Psoas muscle (tissue), 8 donors: Measurements from ENCODE around the gene SELENOO. TPM values are rescaled to one million over a fixed set of nuclear protein-coding genes. Genes with fewer than 3 reads are reported as not detected.

ENCODE experiments used
- ATAC-seq, 4 donors: fragments of 200-7000 bp; cut with Tn5 transposase; one replicate each; pipeline ENCODE4 v1.9.1; 2020; ENCODE audit warnings: moderate library complexity in 3 of 4, mild to moderate bottlenecking in 2 of 4
- DNase-seq, 2 donors: peaks; one replicate each; pipeline ENCODE4 v3.0.0-alpha.2; 2020
- H3K27ac ChIP-seq: fragments of 200-600 bp; one replicate; pipeline ENCODE4 v1.8.0; 2022
- H3K27me3 ChIP-seq, 3 donors: fragments of 200-600 bp in 1 of 3; one replicate each; pipeline versions ENCODE4 v1.6.1 to v1.8.0; 2013 to 2022; ENCODE audit warnings: low read length in 2 of 3, mild to moderate bottlenecking in 2 of 3, moderate library complexity in 1 of 3; ENCODE audit not compliant: insufficient read depth in 3 of 3
- H3K36me3 ChIP-seq, 2 donors: fragments of 200-600 bp in 1 of 2; one replicate each; pipeline versions ENCODE4 v1.6.1 to v1.8.0; 2013 to 2022; ENCODE audit warnings: low read depth in 1 of 2, mild to moderate bottlenecking in 1 of 2, moderate library complexity in 1 of 2; ENCODE audit not compliant: insufficient read depth in 1 of 2
- H3K4me1 ChIP-seq: fragments of 200-600 bp; one replicate; pipeline ENCODE4 v1.8.0; 2022
- H3K4me3 ChIP-seq: fragments of 200-600 bp; one replicate; pipeline ENCODE4 v1.8.0; 2022; ENCODE audit warnings: mild to moderate bottlenecking
- H3K9me3 ChIP-seq: fragments of 200-600 bp; one replicate; pipeline ENCODE4 v1.8.0; 2022
- WGBS, 3 donors: extraction: QIAGEN DNeasy Blood & Tissue Kit; methylation state at CpG; one replicate each; pipeline versions ENCODE4 v1.1.6 to v1.1.7; 2013; 5-methylcytosine and 5-hydroxymethylcytosine counted together
- intact Hi-C, 2 donors: fragments of 100-400 bp; cut with DNase I; formaldehyde crosslinking; loops; one replicate each; pipeline versions ENCODE4 v1.11.0 to v1.14.2; 2022
- polyA plus RNA-seq, 3 donors: library from polyadenylated mRNA; stranded (reverse); fragments of 200-250 nt; gene quantifications; one replicate each; pipeline ENCODE4 v1.2.3, GENCODE V29; 2013
- total RNA-seq, 4 donors: library from RNA; stranded (reverse); fragmentation: NEBNext Ultra II Directional in 2 of 4; extraction: Animal tissue kit (Norgen Biotek cat#: 25700) in 2 of 4; gene quantifications; one replicate each; pipeline versions ENCODE4 v1.2.1 to v1.2.4, GENCODE V29; 2021 to 2023
- TF ChIP-seq, protein P1 (sequence below): fragments of 200-600 bp; IDR thresholded peaks from one replicate; pipeline ENCODE4 v1.8.0; 2022; ENCODE audit warnings: antibody characterized with exemption
- donor health status: healthy with polysubstance abuse.
- donor health status: DM: no; HTN: no; CAD: no; lungs with moderate emphysema.
- donor health status: Bipolar disorder and iron deficiency.
- donor health status: healthy.
- donor health status: DM: yes; HTN: yes; CAD: no.
- donor health status: DM: no; HTN: no; CAD: no.
- donor health status: DM: no; HTN: no; CAD: no.
- donor health status: DM: yes; HTN: yes; CAD: no.

The SELENOO gene
- total and polyA plus RNA-seq, 7 donors: 10.0 to 26.6 (median 20.0) TPM

DNA sequence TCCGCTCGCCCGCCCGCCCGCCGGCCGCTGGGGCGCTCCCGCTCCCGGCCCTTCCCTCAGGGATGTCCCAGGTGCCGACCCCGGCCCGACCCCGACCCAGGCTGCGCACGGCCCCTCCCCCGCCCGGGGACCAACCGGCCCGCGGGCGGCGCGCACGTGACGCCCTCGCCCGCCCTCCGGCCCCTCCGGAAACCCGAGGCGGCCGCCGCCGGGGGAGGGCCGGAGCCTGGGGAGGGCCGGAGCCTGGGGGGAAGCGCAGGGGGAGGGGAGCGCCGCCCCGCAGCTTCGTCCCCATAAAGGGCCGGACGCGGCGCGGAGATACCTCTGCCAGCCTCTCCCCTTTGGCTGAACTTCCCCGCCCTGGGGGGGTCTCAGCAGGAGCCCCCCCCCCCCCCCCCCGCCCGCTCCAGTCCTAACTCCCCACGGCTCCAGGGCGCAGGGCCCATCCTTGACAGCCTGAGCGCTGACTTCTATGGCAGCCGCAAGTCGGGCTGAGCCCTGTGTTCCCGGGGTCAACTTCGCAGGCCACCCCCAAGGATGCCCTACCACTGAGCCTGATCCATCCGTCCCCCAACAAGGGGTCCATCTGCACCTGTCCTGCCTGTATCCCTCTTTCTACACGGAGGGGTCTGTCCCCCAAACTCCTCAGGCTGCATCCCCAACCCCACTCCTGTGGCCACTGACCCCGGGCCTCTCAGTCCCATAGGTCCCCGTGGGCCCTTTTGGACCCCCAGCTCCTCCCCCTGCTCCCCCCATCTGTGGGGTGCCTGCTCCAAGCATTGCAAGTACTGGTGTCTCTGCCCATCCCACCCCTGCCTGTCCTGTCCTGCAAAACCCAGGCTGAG is 61.0 kb downstream of the SELENOO start, which contains the start of gene MAPK12:
Gene MAPK12 (minus strand): TSS at position 69 of the 845 bp plus-strand sequence. CDS start 174 bp downstream, outside the sequence.
- DNase-seq: peak; percentile 69 to 85
- 2 to 17% (median 11%) methylated on average over 9 to 59 of the region's 61 CpGs for WGBS, 3 donors
- H3K27me3 ChIP-seq: no peaks in the 10 kb centered on the region
- no peaks in the 10 kb centered on the region for H3K9me3 ChIP-seq
- intact Hi-C loops: no loop called here
- H3K36me3 ChIP-seq: no peaks in the 10 kb centered on the region
- peak; percentile 30 to 52 (median 37) for ATAC-seq
- H3K4me1 ChIP-seq: peaks cover 48% of the 10 kb centered on the region
- TF ChIP-seq, protein P1, sequence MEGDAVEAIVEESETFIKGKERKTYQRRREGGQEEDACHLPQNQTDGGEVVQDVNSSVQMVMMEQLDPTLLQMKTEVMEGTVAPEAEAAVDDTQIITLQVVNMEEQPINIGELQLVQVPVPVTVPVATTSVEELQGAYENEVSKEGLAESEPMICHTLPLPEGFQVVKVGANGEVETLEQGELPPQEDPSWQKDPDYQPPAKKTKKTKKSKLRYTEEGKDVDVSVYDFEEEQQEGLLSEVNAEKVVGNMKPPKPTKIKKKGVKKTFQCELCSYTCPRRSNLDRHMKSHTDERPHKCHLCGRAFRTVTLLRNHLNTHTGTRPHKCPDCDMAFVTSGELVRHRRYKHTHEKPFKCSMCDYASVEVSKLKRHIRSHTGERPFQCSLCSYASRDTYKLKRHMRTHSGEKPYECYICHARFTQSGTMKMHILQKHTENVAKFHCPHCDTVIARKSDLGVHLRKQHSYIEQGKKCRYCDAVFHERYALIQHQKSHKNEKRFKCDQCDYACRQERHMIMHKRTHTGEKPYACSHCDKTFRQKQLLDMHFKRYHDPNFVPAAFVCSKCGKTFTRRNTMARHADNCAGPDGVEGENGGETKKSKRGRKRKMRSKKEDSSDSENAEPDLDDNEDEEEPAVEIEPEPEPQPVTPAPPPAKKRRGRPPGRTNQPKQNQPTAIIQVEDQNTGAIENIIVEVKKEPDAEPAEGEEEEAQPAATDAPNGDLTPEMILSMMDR: no peak
- H3K27ac ChIP-seq: peak within 1 kb of the TSS; percentile 91
- H3K4me3 ChIP-seq: peak within 1 kb of the TSS; percentile 84

DNA sequence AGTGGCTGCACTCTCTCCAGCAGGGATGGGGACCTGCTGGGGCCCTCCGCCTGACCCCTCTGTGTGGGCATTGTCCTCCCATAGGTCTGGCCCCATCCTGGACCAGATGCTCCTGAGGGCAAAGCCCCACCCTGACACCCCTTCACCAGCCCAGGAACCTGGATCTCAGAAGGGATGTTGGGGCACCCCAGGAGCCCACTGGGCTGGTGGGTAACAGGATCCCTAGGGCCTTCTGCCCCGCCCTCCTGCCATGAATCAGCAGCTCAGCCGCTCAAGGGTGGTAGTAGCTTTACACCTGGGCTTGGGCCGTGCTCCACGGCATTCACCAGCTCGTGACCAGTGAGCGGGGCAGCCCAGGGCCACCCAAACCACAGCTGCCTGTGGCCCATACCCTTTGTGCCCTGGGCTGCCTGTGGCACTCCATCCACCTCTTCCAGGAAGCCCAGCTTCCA is 61.7 kb downstream of the SELENOO start:
- DNase-seq (peak in 1 of 2 donors; percentile 83), ATAC-seq (peak in 3 of 4 donors; percentile 28 to 42 (median 37))
- H3K9me3 ChIP-seq: no peaks in the 10 kb centered on the region
- H3K27me3 ChIP-seq: no peaks in the 10 kb centered on the region
- H3K4me1 ChIP-seq: peaks cover 46% of the 10 kb centered on the region
- WGBS, 3 donors: 30 to 55% (median 39%) methylated on average over 7 of the region's 7 CpGs
- H3K27ac ChIP-seq: peak overlapping the region; percentile 91
- H3K4me3 ChIP-seq: peak overlapping the region; percentile 84
- TF ChIP-seq, protein P1: no peak
- H3K36me3 ChIP-seq: no peaks in the 10 kb centered on the region
- intact Hi-C loops: no loop called here

DNA sequence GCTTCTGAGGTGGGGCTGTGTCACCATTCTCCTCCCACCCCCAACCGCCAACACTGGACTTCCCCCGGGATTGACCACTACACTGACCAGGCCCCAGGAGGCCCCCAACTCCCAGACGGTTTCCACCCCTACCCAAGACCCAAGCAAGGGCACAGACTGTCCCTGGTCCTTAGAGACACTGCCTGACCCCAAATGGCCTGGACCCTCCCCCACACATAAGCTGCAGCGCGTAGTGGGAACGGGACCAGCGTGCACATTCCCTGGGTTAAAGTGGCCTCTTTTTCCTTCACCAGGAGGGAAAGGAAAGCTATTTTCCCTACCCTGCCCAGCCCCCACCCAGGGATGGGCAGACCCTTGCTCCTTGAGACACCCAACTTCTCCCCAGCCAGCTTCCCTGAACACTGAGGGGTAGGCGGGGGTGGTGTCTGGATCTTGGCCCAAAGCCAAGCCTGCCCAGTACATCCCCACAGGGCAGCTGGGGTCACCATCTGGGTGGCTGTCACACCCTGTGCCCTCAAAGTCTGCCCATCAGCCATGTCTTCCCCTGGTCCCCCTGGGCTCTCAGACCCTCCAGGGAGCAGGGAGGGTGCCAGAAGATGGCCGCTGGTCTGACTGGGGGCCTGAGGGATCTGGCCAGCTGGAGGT is 62.3 kb downstream of the SELENOO start:
- Histone ChIP-seq H3K4me1 (peaks cover 42% of the 10 kb centered on the region), H3K27ac (peak overlapping the region; percentile 91), H3K27me3 (no peaks in the 10 kb centered on the region), H3K9me3 (no peaks in the 10 kb centered on the region), H3K4me3 (peak overlapping the region; percentile 84), H3K36me3 (no peaks in the 10 kb centered on the region)
- 51 to 66% (median 53%) methylated on average over 9 of the region's 9 CpGs for WGBS, 3 donors
- intact Hi-C loops: no loop called here
- TF ChIP-seq, protein P1: no peak
- no peak for DNase-seq
- no peak for ATAC-seq

DNA sequence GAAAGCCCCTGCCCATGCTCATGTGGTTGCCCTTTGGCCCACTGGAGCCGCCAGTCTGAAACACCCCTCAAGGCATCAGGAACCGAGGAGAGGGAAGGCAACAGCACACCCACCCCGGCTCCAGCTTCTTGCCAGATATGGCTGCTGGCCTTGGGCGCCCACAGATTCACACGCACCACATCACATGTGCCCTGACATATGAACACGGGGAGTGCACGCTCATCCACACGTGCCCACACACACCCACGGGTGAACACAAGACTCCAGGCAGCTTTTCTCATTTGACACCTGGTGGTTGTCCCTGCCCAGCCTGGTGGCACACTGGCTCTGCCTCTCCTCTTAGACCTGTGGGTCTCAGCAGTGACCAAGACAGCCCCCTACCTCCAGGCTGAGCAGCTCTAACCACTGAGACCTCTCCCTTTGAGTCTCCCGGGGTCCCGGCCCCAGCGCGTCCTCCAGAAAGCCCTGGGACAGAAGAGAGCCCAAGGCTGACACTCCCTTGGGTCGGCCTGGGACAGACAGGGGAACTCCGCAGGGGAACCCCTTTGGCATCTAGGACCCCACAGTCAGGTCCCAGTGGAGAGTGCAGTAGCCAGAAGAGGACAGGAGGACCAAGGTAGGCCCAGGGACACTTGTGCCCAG is 63.4 kb downstream of the SELENOO start:
- no peaks in the 10 kb centered on the region for H3K9me3 ChIP-seq
- ATAC-seq (no peak), DNase-seq (no peak)
- H3K4me1 ChIP-seq: peaks cover 34% of the 10 kb centered on the region
- H3K27ac ChIP-seq: no peak overlapping the region
- intact Hi-C loops: no loop called here
- no peaks in the 10 kb centered on the region for H3K36me3 ChIP-seq
- H3K4me3 ChIP-seq: no peak overlapping the region
- WGBS, 3 donors: 88 to 93% (median 88%) methylated on average over 15 of the region's 15 CpGs
- TF ChIP-seq, protein P1: no peak
- peaks cover 0 to 4% (median 0%) of the 10 kb centered on the region in 3 donors for H3K27me3 ChIP-seq
